GM19397 (cell line): ENCODE results near the gene ARHGEF11.

Experiments
- ATAC-seq: cut with Tn5 transposase; IDR thresholded peaks from one replicate; pipeline ENCODE4 v1.9.1; 2021; ENCODE audit warnings: mild to moderate bottlenecking, moderate library complexity; ENCODE audit not compliant: unreplicated experiment

Gene ARHGEF11

GRCh38 chr1:157004327-157004726 is 41.2 kb downstream of the ARHGEF11 start:
- ATAC-seq = no peak

- ATAC-seq = no peak
Measured at GRCh38 chr1:157001304-157001703, 44.2 kb downstream of the ARHGEF11 start.

GRCh38 chr1:157000686-157001085 is 44.9 kb downstream of the ARHGEF11 start:
- no peak for ATAC-seq

GRCh38 chr1:156999596-157000320 is 45.8 kb downstream of the ARHGEF11 start:
- no peak for ATAC-seq

- no peak for ATAC-seq
Measured at GRCh38 chr1:156998840-156999500, 46.6 kb downstream of the ARHGEF11 start.

GRCh38 chr1:156998301-156998700 is 47.2 kb downstream of the ARHGEF11 start:
- ATAC-seq = no peak

GRCh38 chr1:156995412-156995811 is 50.1 kb downstream of the ARHGEF11 start:
- no peak for ATAC-seq

GRCh38 chr1:156994277-156994676 is 51.3 kb downstream of the ARHGEF11 start:
- ATAC-seq = no peak

GRCh38 chr1:156993426-156994147 is 52.0 kb downstream of the ARHGEF11 start:
- no peak for ATAC-seq

GRCh38 chr1:156992215-156992614 is 53.3 kb downstream of the ARHGEF11 start:
- ATAC-seq = no peak

GRCh38 chr1:156987715-156988114 is 57.8 kb downstream of the ARHGEF11 start:
- no peak for ATAC-seq

GRCh38 chr1:156980551-156980950 is 65.0 kb downstream of the ARHGEF11 start:
- no peak for ATAC-seq

GRCh38 chr1:156975084-156975483 is 70.5 kb downstream of the ARHGEF11 start:
- no peak for ATAC-seq

- ATAC-seq = no peak
Measured at GRCh38 chr1:156973417-156973816, 72.1 kb downstream of the ARHGEF11 start.

- no peak for ATAC-seq
Measured at GRCh38 chr1:156970017-156970416, 75.5 kb downstream of the ARHGEF11 start.

GRCh38 chr1:156969496-156969895 is 76.0 kb downstream of the ARHGEF11 start:
- no peak for ATAC-seq

- ATAC-seq = no peak
Measured at GRCh38 chr1:156964441-156964840, 81.1 kb downstream of the ARHGEF11 start.

GRCh38 chr1:156963621-156964020 is 81.9 kb downstream of the ARHGEF11 start:
- no peak for ATAC-seq

GRCh38 chr1:156961709-156962108 is 83.8 kb downstream of the ARHGEF11 start:
- ATAC-seq = no peak

GRCh38 chr1:156959925-156960324 is 85.6 kb downstream of the ARHGEF11 start:
- ATAC-seq = no peak

GRCh38 chr1:156959414-156959813 is 86.1 kb downstream of the ARHGEF11 start:
- no peak for ATAC-seq

GRCh38 chr1:156958247-156958714 is 87.3 kb downstream of the ARHGEF11 start:
- no peak for ATAC-seq
